Activated CD4-positive, alpha-beta T cell treated with anti-CD3 and anti-CD28 coated beads for 4 hours (primary cell): ENCODE measurements around the gene ZMAT2.
A peak's percentile ranks its signal among the peaks of the same experiment; 100 is the strongest.
"Not testable (repeated sequence)": the region's sequence is repeated elsewhere in the genome, so short reads cannot be mapped to it uniquely, and the experiment has no call there.

Experiments used
- DNase-seq, 2 donors: peaks; one replicate each; pipeline ENCODE4 v3.0.0-alpha.2; 2020

Gene ZMAT2, protein sequence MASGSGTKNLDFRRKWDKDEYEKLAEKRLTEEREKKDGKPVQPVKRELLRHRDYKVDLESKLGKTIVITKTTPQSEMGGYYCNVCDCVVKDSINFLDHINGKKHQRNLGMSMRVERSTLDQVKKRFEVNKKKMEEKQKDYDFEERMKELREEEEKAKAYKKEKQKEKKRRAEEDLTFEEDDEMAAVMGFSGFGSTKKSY

DNA sequence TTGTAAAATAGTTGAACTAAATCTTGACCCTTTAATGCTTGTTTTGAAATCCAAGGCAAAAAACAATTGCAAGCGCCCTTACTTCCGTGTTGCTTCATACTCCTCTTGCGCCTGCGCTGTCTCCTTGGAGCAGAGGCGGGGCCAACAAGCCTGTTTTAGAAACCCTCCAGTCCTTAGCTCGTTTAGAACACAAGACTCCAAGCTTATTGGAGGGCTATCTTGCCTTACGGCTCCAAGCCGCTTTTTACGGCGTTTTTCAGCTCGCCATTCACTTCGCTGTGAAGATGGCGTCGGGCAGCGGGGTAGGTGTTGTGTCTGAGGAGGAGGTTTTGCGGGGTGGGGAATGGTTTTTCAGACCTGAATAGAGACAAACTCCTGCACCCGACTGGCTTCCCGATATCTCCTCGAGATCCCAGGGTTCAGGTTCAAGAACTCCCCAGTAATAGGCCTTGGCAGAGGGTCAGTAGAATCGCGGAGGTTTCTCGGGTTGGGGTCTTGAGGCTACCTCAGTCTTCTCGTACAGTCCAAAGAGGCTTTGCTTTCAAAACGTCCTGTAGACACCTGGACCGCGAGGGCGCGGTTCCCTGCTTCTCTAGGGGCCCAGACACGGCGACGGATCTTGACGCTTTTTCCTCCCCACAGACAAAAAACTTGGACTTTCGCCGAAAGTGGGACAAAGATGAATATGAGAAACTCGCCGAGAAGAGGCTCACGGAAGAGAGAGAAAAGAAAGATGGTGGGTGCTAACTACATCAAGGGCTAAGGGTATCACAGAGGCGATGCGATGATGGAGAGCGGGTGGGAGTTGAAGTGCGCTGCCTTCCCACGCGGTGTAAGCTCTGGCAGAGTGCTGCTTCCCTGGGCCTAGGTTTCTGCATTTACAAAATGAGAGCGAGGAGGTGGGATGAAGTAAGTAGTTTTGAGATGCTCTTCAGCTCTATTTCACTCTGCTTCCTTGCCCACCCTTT is at the start of gene ZMAT2:
TSS of gene ZMAT2 (plus strand) at position 271 of the 968 bp plus-strand sequence. CDS start at position 285, 14 bp downstream.
- DNase-seq, result peak; percentile 91 to 92

DNA sequence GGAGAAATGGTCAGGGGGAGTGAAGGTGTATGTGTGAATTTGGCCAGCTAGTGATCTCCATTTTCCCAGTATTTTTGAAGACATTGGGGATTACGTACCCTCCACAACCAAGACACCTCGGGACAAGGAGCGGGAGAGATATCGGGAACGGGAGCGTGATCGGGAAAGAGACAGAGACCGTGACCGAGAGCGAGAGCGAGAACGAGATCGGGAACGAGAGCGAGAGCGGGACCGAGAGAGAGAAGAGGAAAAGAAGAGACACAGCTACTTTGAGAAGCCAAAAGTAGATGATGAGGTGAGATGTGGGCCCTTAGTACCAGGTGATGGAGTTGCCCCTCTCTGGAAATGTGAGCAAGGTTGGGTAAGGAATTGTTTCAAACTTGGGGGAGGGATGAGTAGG is 41.4 kb upstream of the ZMAT2 start:
- DNase-seq, result no peak

DNA sequence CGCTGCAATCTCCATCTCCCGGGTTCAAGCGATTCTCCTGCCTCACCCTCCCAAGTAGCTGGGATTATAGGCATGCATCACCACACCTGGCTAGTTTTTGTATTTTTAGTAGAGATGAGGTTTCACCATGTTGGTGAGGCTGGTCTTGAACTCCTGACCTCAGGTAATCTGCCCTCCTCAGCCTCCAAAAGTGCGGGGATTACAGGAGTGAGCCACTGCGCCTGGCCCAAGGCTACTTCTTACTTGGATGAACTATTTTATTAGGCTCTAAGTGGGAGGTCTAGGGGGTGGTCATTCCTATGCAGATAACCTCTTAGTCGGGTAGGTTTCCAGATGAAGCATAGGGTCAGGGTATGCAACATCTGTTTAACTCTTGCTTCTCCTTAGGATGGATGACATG is 39.9 kb upstream of the ZMAT2 start:
- DNase-seq, result not testable (repeated sequence)

DNA sequence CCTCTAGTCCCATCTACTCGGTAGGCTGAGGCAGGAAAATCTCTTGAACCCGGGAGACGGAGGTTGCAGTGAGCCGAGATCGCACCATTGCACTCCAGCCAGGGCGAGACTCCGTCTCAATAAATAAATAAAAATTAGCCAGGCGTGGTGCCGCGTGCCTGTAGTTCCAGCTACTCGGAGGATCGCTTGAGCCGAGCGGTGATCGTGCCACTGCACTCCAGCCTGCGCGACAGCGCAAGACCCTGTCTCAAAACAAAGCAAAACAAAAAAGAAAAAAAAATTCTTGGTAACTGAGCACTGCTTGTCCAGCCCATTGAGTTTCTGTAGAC is 36.3 kb upstream of the ZMAT2 start:
- no peak for DNase-seq

DNA sequence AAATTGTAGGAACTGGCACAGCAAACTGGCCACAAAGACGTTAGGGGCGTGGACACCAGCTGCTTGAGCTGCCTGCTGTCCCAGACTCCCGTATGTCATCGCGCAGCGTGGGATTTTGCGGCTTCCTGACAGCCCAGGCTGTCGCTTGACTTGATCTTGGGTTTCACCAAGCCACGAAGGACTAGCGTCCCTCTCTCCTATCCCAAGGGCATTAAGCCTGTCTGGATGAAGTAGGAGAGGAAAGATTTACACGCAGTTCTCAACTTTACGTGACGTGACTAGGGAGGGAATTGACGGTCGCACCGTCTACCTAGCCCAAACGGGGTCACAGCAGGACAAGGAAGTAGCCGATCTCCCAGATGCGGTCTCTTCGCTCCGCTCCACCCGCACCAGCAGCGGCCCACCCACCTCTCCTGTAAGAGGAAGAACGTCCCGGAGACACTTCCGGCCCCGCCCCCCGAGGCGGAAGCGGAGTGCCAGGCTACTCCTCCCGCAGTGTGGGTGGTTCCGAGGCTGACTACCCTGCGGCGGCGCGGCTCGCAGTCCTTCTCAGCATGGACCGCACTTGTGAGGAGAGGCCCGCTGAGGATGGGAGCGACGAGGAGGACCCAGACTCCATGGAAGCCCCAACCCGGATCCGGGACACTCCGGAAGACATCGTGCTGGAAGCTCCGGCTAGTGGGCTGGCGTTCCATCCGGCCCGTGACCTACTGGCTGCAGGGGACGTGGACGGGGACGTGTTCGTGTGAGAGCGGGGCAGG is 35.7 kb upstream of the ZMAT2 start, which contains the start of gene WDR55:
TSS of gene WDR55 (plus strand) at position 546 of the 761 bp plus-strand sequence. CDS start at position 555, 9 bp downstream.
- DNase-seq, result peak; percentile 94 to 95

DNA sequence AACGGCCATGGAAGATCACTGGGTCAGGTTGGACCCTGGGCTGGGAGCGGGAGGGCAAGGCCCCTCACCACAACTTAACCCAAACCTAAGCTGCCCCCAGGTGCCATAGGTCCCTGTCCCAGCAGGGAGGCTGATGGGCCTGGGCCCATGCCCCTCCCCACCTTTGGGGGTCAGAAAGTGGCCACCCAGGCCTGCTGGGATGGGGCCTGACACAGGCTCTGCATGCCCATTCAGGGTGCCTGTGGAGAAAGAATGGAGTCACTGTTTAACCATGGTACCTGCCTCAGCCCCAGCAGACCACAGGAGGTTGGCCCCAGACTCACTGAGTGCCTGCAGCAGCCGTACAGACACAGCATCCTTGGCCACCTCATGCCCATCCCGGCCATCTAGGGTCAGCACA is 29.2 kb upstream of the ZMAT2 start:
- DNase-seq, result not testable (repeated sequence)

DNA sequence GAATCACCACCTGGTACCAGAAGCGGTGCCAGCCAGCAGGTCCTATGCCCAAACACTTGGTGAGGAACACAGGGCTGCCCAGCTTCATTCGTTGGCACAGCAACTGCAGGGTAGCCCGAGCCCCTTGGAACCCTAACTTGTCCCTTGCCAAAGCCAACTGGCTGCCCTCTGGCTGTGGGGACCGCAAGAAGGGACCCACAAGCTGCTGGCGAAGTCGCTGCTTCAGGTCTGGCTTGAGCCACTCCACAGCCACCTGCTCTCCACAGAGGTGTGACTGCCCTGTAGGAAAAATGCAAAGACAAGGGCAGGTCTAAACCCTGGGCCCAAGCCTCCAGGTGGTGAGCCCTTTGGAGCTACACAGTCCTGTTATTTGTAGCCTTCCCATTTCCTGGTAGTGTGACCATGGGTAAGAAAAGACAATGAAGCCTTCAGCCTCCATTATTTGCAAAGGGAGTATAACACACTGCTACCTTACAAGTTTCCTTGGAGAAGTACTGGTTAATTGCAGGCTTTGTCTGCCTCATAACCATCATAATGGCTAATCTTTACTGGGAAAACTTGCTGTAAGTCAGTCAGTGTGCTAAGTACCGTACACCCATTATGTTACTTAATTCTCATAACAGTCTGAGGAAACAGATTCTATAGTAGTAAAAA is 28.6 kb upstream of the ZMAT2 start:
- DNase-seq, result no peak

DNA sequence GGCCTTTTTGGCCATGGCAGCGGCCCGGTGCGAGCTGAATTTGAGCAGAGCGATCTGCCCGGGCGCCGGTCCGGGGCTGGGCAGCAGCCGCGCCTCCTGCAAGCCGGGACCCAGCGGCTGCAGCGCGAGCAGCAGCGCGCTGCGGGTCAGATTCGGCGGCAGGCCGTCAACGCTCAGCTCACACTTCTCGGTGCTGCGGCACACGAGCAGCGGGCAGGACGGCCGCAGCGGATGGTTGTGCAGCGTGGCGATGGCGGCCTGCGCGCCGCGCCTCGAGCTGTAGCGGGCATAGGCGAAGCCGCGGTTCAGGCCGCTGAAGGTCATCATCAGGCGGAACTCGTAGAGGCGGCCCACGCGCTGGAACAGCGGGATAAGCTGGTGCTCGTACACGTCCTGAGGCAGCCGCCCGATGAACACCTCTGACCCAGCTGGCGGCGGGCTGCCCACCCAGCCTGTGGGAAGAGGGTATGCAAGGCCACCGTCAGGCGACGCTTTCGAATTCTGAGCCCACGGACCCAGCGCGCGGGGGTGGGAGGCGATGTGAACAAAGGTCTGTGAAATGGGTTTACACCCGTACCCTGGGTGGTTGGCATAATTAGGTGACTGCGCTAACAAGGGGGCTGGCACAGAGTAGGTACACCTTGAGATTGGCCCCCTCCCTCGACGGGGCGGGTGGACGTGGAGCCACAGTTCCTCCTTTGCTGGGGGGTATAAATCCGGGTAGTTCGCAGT is 27.6 kb upstream of the ZMAT2 start:
- DNase-seq, result no peak

DNA sequence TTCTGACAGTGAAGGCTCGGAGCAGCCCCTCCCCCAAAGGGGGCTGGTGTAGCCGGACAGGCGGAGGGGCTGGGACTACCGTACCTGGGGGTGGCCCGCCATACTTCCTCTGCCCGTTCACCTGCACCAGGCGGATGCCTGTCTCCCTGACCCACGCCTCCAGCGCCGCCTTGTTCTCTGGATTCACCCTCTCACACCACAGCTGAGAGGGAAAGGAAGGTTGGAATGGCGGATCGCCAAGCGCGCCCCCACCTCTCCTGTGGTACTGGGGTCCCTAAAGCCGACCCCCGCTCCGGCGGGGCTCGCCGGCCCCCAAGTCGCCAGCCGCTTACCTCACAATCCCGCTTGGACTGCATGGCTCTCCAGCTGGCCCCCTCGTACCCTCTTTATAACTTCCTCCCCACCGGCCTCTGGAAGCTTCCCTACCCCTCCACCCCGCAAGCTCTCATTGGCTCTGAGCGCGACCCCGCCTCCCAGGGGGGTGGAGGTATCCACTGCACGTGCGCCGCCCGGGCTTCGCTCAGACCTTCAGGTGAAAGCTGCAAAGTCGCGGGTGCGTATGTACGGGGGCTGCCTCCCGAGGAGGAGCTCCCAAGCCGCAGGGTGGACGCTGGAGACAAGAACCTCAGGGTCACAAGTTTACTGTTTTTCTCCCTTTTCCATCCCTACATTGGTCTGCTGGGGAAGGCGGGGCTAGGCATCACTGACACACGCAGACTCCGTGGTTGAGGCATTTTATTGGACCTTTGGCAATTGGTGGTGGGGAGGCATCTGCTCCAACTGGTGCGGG is 26.9 kb upstream of the ZMAT2 start, which contains the start of gene DND1:
TSS of gene DND1 (minus strand) at position 390 of the 790 bp plus-strand sequence. CDS start at position 356, 34 bp downstream.
- no peak for DNase-seq

DNA sequence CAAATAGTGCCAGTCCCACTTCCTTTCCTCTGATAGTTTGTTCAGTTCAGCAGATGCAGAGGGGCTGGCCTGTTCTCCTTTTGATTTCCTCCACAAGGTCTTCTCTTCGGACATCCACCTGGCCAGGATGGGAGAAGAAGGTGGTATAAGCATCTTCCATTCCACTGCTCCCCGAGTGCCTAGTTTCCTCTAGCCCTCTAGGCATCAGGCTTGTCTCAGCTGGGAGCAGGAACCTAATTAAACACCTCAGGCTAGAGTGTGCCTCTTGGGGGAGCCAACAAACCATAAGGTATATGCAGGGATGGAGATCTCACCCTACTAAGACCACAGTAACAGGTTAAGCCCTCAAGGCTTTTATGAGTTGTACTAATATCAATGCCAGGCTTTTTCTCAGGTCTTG is 26.0 kb upstream of the ZMAT2 start:
- DNase-seq, result no peak

DNA sequence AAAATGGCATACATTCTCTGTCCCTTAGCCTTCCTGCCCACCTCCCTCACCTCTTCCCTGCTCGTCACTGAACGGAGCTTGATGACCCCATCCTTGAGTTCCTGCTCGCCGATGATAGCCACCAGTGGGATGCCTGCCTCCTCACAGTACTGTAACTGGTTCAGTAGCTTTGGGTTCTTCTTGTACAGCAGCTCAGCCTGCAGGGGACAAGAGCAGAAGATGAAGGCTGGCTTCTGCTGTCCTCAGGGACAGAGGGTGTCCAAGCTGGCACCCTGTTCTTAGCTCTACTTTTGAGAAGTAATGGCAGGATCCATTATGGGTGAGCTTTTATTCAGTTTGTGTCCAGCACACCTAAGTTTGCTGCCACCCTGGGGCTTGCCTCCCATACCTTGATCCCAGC is 25.6 kb upstream of the ZMAT2 start:
- no peak for DNase-seq

DNA sequence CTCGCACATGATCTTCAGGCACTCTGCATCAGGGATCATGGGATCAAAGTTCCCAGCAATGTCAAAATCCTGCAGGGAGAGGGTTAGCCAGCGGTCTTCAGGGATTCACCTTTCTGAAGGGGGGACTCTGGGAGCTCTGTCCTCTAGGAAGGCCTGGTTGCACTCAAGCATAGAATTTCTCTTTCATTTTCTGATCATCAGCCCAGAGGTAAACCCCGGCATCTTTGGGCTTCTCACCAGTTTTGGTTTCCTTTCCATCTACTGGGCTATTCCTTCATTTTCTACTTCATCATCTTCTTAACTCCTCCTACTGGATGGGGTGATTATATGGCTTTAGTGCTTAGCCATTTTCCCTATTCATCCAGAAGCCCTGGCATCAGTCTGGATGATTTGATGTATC is 22.3 kb upstream of the ZMAT2 start:
- no peak for DNase-seq

DNA sequence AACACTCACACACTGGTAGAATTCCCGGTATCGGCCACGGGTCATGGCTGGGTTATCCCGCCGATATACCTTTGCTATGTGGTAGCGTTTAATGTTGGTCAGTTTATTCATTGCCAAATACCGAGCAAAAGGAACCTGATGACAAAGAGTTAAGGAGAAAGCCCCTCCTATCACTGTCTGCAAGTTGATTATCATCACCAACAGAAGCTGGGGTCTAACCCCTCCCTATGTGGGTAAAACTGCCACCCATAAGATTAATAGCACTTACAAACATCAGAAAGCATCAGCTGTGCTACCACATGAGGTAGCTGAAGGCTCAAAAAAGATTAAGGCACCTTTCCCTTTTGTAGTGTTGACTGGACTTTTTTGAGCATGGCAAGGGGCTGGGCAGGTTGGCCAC is 21.3 kb upstream of the ZMAT2 start:
- no peak for DNase-seq

DNA sequence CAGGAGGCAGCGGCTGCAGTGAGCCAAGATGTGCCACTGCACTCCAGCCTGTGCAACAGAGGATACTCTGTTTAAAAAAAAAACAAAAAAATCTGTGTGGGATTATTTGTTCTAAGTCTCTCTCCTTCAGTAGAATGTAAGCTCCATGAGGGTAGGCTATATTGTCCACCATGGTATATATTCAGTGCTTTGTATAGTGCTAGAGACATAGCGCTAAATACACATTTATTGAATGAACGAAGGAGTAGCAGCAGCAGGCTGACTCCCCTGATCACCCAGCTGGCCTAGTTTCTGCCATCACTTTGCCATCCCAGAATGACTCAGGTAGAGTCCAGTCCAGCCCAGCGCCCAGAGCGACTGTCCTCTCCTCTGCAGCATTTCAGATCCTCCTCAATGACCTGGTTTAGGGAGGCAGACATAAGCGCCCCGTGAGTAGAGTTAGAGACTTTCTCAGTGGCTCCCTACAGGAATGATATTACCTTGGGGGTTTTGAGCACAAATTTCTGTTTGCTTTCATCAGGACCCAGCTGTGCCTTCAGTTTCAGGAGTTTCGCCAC is 9.8 kb upstream of the ZMAT2 start:
- DNase-seq, result no peak

DNA sequence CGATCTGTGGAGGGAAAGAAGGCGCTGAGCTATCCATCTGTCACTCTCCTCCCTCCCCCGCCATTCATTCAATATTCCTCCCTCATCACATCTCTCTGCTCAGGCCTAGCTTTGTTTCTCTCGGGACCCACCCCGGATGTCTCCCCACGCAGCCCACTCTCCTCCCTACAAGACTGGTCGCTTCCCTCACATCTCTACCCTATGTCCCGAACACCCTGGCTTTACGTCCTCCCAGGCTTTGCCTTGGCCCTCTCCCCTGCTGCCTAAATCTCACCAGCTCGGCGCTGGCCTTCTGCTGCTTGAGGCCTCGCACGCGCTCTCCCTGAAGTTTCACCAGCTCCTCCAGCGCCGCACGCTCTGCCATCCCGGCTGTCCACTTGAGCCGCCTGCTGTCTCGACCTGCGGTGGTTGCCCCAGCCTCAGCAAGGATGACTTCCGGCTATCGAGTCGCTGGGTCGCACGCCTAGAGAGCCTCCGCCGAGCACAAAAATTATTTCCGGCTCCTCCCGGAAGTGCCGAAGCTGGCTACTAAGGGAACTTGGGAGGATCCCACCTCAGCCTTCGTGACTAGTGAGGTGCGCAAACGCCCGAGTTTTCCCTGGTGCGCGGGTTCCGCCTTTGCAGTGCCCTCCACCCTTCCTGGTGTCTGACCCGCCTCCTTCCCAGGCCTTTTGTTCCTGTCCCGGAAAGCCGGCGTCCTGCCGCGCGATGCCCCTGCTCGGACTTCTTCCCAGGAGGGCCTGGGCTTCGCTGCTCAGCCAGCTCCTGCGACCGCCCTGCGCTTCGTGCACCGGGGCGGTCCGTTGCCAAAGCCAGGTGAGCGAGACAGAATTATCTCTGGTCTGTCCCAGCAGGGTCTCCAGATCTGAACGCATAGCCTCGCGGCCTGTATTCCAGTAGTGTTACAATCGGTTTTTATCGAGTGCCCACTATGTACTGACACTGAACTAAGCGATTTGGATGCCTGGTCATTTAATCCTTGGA is 9.0 kb upstream of the ZMAT2 start, which contains the start of the genes HARS1 and HARS2:
TSS of gene HARS1 (minus strand) at position 430 of the 984 bp plus-strand sequence. CDS start at position 364, 66 bp downstream.
TSS of gene HARS2 (plus strand) at position 515 of the 984 bp plus-strand sequence. CDS start at position 709, 194 bp downstream.
- DNase-seq, result peak; percentile 75 to 78

DNA sequence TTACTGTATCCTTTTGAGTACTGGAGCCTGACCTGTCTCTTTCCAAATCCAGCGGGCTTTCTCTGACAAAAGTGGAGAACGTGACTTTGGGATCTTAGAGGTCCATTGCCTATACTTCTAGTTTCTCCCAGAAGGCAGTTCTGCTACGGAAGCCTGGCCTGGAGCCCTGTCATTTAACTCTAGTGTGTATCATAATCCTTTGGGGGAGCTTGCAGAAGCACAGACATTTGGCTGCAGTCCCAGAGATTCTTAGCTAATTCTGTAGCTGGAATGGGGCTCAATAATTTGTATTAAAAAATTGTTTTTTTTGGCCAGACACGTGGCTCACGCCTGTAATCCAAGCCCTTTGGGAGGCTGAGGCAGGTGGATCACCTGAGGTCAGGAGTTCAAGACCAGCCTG is 6.0 kb upstream of the ZMAT2 start:
- no peak for DNase-seq

DNA sequence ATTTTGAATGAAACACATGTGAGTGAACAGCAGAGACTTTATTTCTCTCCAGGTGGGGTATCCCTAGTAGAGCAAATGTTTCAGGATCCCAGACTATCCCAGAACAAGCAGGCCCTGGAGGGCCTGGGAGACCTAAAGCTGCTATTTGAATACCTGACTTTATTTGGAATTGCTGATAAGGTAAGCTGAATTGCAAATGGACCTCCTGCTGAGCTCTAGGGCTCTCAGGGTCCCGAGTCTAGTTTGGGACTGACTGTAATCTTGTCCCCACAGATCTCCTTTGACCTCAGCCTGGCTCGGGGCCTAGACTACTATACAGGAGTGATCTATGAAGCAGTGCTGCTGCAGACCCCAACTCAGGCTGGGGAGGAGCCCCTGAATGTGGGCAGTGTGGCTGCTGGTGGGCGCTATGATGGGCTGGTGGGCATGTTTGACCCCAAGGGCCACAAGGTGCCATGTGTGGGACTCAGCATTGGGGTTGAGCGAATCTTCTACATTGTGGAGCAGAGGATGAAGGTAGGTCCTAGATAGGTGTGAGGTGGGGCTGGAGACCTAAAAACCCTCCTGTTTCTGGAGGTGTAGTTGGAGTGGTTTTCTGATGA is 3.3 kb upstream of the ZMAT2 start:
- no peak for DNase-seq

DNA sequence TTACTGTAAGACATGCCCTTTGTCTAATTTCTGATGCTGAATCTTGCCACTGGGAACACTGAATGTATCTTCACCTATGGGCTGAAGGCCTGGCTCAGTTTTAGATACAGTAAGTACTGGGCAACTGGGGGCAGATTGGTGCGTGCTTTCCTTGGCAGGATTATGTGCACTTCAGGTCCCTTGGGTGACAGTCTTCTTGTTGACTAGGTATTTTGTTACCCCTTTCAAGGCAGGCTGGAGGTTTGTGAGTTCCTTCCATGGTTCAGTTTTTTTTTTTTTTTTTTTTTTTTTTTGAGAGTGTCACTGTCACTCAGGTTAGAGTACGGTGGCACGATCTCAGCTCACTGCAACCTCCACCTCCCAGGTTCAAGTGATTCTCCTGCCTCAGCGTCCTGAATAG is 7.6 kb downstream of the ZMAT2 start:
- no peak for DNase-seq

DNA sequence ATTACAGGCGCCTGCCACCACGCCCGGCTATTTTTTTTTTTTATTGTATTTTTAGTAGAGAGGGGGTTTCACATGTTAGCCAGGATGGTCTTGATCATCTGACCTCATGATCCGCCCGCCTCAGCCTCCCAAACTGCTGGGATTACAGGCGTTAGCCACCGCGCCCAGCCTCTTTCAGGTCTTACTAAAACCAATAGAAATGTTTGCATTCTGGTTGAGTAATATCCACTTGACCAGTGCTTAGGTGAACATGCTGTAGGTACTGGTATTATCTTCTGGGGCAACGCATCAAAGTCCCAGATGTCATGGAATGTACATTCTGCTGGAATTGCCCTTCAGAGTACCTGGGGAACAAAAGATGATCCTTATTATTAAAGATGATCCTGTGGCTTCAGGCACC is 8.5 kb downstream of the ZMAT2 start:
- DNase-seq, result not testable (repeated sequence)
